ENCODE results near the gene RASSF7.

RASSF7 gene

GRCh38 chr11:555227-555779, 5.5 kb upstream of the RASSF7 start:
- DNase-seq (ENCODE audit: low spot score) = no peak
- TF ChIP-seq CTCF (IDR thresholded peaks at IDR 0.05; ENCODE audit: extremely low read depth, missing control alignments) = no peak

GRCh38 chr11:555780-556661, 4.7 kb upstream of the RASSF7 start:
- TF ChIP-seq CTCF (IDR thresholded peaks at IDR 0.05; ENCODE audit: extremely low read depth, missing control alignments) = no peak
- DNase-seq (ENCODE audit: low spot score) = no peak

GRCh38 chr11:556662-557256, 4.0 kb upstream of the RASSF7 start:
- no peak for TF ChIP-seq CTCF (IDR thresholded peaks at IDR 0.05; ENCODE audit: extremely low read depth, missing control alignments)
- no peak for DNase-seq (ENCODE audit: low spot score)

- DNase-seq (ENCODE audit: low spot score) = no peak
- no peak for TF ChIP-seq CTCF (IDR thresholded peaks at IDR 0.05; ENCODE audit: extremely low read depth, missing control alignments)
Observed at GRCh38 chr11:557328-558132, 3.2 kb upstream of the RASSF7 start.

GRCh38 chr11:558503-558902, 2.3 kb upstream of the RASSF7 start:
- no peak for DNase-seq (ENCODE audit: low spot score)
- TF ChIP-seq CTCF (IDR thresholded peaks at IDR 0.05; ENCODE audit: extremely low read depth, missing control alignments) = no peak

- no peak for DNase-seq (ENCODE audit: low spot score)
- no peak for TF ChIP-seq CTCF (IDR thresholded peaks at IDR 0.05; ENCODE audit: extremely low read depth, missing control alignments)
Observed at GRCh38 chr11:559020-559620, 1.6 kb upstream of the RASSF7 start.

All from GM20000 (cell line).